AG10803 (cell line): Measurements from ENCODE around the gene CLTC.

Source experiments
- DNase-seq: peaks from one replicate; pipeline ENCODE4 v3.0.0; 2010; ENCODE audit warnings: low read depth
- H3K4me3 ChIP-seq: 2 replicates; pipeline ENCODE4 v1.5.1; 2011; ENCODE audit warnings: mild to moderate bottlenecking, low read length, control low read depth
- TF ChIP-seq, protein P1 (sequence below): conservative IDR thresholded peaks from 2 replicates; pipeline ENCODE4 v1.5.1; 2011; ENCODE audit warnings: mild to moderate bottlenecking, low read length, control low read depth, inconsistent platforms

The CLTC gene

DNA sequence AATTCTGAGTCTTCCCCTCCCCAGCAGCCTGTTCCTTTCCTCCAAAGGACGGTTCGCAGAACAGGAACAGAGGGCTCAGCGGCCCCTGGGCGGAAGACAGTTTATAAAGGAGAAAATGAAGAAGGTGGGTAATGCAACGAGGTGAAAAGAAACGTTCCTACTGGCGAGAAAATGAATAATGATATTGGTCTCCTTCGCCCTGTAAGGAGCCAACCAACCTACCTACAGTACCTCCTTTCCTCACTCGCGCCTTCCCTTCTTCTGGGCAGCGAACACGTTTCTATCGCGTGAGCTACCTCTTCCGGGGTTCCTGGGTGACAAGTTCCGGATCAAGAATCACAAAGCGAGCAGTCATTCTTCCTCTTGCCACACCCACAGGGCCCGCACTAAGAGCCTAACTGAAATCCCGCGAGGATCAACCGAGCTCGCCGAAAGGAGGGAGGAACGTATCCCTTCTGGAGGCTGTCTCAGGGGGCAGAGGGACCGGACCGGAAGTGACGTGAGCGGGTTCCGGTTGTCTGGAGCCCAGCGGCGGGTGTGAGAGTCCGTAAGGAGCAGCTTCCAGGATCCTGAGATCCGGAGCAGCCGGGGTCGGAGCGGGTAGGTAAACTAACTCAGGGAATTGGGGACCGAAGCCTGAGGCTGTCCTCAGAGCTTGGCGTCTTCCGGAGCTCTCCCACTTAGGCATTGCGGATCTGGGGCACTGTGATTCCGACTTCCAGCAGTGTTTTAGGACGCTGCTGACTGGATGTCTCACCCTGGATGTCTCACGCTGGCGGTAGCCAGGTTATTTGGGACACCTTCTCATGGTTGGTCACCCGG is 87.7 kb downstream of the CLTC start, which contains the start of the genes PTRH2 and VMP1:
Gene PTRH2 (minus strand): TSS at position 282 of the 822 bp plus-strand sequence. CDS start 9,452 bp downstream, outside the sequence.
Gene VMP1 (plus strand): TSS at position 506 of the 822 bp plus-strand sequence. CDS start 23,793 bp downstream, outside the sequence.
- peak; percentile 100 for DNase-seq
- TF ChIP-seq, protein P1, sequence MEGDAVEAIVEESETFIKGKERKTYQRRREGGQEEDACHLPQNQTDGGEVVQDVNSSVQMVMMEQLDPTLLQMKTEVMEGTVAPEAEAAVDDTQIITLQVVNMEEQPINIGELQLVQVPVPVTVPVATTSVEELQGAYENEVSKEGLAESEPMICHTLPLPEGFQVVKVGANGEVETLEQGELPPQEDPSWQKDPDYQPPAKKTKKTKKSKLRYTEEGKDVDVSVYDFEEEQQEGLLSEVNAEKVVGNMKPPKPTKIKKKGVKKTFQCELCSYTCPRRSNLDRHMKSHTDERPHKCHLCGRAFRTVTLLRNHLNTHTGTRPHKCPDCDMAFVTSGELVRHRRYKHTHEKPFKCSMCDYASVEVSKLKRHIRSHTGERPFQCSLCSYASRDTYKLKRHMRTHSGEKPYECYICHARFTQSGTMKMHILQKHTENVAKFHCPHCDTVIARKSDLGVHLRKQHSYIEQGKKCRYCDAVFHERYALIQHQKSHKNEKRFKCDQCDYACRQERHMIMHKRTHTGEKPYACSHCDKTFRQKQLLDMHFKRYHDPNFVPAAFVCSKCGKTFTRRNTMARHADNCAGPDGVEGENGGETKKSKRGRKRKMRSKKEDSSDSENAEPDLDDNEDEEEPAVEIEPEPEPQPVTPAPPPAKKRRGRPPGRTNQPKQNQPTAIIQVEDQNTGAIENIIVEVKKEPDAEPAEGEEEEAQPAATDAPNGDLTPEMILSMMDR: no peak
- peak within 1 kb of the TSS; percentile 98 for H3K4me3 ChIP-seq

DNA sequence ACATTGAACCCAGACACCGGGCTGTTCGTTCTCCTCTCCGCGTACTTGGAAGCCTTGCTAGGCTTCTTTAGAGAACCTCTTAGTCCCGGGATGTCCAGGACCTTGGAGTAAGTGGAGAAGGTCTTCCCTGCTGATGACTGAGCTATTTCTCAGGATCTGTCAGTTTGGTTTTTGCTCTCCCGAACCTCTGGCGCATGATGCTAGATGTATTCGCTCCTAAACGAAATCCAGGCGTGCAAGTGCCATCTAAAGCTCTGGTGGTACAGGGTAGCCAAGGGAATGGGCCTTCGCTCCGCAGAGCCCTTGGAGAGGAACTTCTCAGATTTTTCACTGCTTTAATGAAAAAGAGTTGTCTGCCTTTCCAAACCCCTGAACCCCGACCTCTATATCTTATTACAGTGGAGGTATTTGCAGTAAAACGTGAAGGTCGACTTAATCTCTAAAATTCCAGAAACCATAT is 88.3 kb downstream of the CLTC start:
- DNase-seq: peak; percentile 29
- H3K4me3 ChIP-seq: peak overlapping the region; percentile 98
- TF ChIP-seq, protein P1: no peak

DNA sequence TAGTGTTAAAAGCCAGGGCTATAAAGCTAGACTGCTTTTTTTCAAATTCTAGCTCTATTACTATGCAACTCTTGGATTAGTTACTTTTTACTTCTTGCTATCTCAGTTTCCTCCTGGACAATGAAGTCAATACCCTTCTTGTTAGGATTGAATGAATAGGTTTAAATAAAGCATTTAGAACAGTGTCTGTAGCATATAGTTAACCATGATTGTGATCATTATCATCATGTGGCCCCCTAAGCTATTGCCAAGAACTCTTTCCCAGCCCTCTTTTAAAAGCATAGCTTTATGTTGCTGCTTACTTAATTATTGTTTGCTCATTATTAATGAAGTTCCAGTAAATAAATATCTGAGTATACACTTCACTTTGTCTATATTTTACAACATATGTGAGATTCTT is 92.2 kb downstream of the CLTC start:
- no peak for DNase-seq
- TF ChIP-seq, protein P1: no peak
- no peak overlapping the region for H3K4me3 ChIP-seq

DNA sequence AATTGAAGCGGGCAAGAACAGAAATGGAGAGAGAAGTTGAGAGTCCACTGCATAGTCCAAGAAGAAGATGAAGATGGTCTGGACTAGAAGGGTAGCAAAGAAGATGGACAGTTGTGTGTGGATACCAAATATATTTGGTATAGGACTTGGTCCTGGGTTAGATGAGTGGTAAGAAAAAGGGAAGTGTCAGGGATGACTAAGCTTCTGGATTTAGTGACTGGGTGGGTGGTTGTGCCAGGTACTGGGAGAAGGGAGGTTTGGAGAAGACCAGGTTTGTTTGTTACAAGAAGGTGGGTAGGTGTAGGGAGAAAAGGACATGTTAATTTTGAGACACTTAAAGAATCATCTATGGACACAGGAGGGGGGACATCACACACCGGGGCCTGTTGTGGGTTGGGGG is 93.2 kb downstream of the CLTC start:
- H3K4me3 ChIP-seq: no peak overlapping the region

DNA sequence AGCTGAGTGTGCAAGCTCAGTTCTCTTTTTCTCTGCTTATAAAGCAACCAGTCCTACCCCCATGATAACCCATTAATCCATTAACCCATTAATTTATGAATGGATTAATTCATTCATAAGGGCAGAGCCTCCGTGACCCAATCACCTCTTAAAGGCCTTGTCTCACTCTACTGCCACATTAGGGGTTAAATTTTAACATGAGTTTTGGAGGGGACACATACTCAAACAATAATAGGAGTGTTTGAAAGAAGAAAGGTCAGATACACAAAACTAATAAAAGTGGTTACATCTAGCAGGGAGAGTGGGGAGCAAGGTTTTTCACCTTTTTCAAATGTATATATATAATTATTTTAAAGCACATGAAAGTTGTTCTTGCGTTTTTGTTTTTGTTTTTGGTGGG is 94.6 kb downstream of the CLTC start:
- H3K4me3 ChIP-seq: no peak overlapping the region
- TF ChIP-seq, protein P1: no peak
- no peak for DNase-seq

More for the DNA sequence above, 93.2 kb downstream of the CLTC start:
- DNase-seq: no peak
- TF ChIP-seq, protein P1: no peak

DNA sequence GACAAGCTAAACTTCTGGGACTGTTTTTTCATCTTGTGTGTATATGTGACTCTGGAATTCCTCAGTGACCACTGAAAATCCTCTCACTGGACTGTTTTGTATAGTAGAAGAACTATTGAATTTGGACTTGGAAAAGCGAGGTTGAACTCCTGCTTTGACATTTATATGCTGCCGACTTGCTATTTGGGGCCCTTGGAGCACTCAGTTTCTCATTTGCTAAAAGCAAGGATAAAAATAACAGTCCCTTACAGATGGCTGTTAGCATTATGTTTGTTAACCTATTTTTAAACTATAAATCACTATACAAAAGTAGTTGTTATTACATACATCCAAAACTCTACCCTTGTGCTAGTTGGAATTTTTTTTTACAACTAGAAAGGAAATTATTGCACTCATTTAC is 96.7 kb downstream of the CLTC start:
- TF ChIP-seq, protein P1: no peak
- DNase-seq: no peak
- no peak overlapping the region for H3K4me3 ChIP-seq

DNA sequence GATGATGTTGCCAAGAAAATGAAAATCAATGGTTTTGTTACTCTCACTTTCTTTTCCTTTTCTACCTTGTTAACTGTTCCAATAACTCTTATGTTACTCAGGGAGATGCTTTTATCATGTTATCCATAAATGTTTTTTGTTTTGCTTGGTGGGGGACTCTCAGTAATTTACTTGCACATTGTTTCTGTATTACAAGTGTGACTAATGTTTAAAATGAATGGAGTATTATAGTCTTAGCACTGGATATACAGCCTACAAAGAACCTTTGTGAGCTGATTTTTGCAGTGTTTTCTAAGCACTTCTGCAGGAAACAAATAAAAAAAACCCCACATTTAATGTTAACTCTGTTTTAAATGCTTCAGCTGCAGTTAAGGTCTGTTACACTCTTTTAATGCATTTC is 99.8 kb downstream of the CLTC start:
- H3K4me3 ChIP-seq: no peak overlapping the region
- no peak for DNase-seq
- TF ChIP-seq, protein P1: no peak
